Lower leg skin (tissue), 4 donors: ENCODE data around the gene RAD51B. TPM values are rescaled to one million over a fixed set of nuclear protein-coding genes. Genes with fewer than 3 reads are reported as not detected.

Source experiments
- DNase-seq, 2 donors: peaks; one replicate each; pipeline ENCODE4 v3.0.0-alpha.2; 2019; ENCODE audit warnings: low spot score in 2 of 2
- H3K4me3 ChIP-seq: fragments of 200-600 bp; sonication (generic); 2 replicates; pipeline ENCODE4 v1.5.1; 2017; ENCODE audit warnings: mild to moderate bottlenecking, low read depth; ENCODE audit not compliant: poor library complexity, severe bottlenecking
- CTCF ChIP-seq, 3 donors: fragments of 450-650 bp; IDR thresholded peaks; one replicate each; pipeline ENCODE4 v1.5.1; 2016; ENCODE audit warnings: antibody characterized with exemption in 3 of 3, mild to moderate bottlenecking in 3 of 3, moderate library complexity in 2 of 3
- POLR2A ChIP-seq, 2 donors: fragments of 450-650 bp; IDR thresholded peaks; one replicate each; pipeline ENCODE4 v1.6.1; 2016 to 2017; ENCODE audit warnings: antibody characterized with exemption in 2 of 2, mild to moderate bottlenecking in 1 of 2, moderate library complexity in 1 of 2
- WGBS, 2 donors: methylation state at CpG; one replicate each; pipeline ENCODE4 v1.1.5; 2018; 5-methylcytosine and 5-hydroxymethylcytosine counted together
- intact Hi-C: fragments of 100-400 bp; cut with DNase I; formaldehyde crosslinking; loops from one replicate; pipeline ENCODE4 v1.15.0; 2023; ENCODE audit warnings: low total_unique reads
- total RNA-seq, 4 donors: library from RNA; depleted of rRNA; stranded (reverse); fragments of >200 nt; gene quantifications; one replicate each; pipeline ENCODE4 v1.1.0, GENCODE V29; 2016

Gene RAD51B
- total RNA-seq, 4 donors from 2014 or later = 6.1 to 27.2 (median 13.6) TPM

- intact Hi-C loops = no loop called here
- no peak overlapping the region for H3K4me3 ChIP-seq
- TF ChIP-seq CTCF (IDR thresholded peaks at IDR 0.05) = no peak
- TF ChIP-seq POLR2A (IDR thresholded peaks at IDR 0.05) = no peak
- 80% methylated on average over 8 of the region's 8 CpGs for WGBS, 2 donors
- no peak for DNase-seq
Observed at GRCh38 chr14:68477461-68478085, 658.0 kb downstream of the RAD51B start.

- no peak for TF ChIP-seq POLR2A (IDR thresholded peaks at IDR 0.05)
- no peak for TF ChIP-seq CTCF (IDR thresholded peaks at IDR 0.05)
- DNase-seq = no peak
- intact Hi-C loops = no loop called here
- WGBS, 2 donors = 90 to 94% methylated on average over 3 of the region's 3 CpGs
- no peak overlapping the region for H3K4me3 ChIP-seq
Observed at GRCh38 chr14:68479247-68479646, 659.7 kb downstream of the RAD51B start.

- DNase-seq = no peak
- H3K4me3 ChIP-seq = no peak overlapping the region
- 68 to 89% methylated on average over 2 of the region's 2 CpGs for WGBS, 2 donors
- intact Hi-C loops = no loop called here
- no peak for TF ChIP-seq POLR2A (IDR thresholded peaks at IDR 0.05)
- TF ChIP-seq CTCF (IDR thresholded peaks at IDR 0.05) = no peak
Observed at GRCh38 chr14:68482018-68482417, 662.4 kb downstream of the RAD51B start.

- no peak overlapping the region for H3K4me3 ChIP-seq
- no peak for DNase-seq
- 91 to 94% methylated on average over 1 of the region's 1 CpG for WGBS, 2 donors
- TF ChIP-seq CTCF (IDR thresholded peaks at IDR 0.05) = no peak
- no peak for TF ChIP-seq POLR2A (IDR thresholded peaks at IDR 0.05)
- intact Hi-C loops = no loop called here
Observed at GRCh38 chr14:68482772-68483395, 663.3 kb downstream of the RAD51B start.

GRCh38 chr14:68486033-68486732, 666.6 kb downstream of the RAD51B start:
- intact Hi-C loops = no loop called here
- no peak for TF ChIP-seq POLR2A (IDR thresholded peaks at IDR 0.05)
- TF ChIP-seq CTCF (IDR thresholded peaks at IDR 0.05) = no peak
- 92 to 96% methylated on average over 7 of the region's 7 CpGs for WGBS, 2 donors
- DNase-seq = peak in 1 of 2 donors; percentile 39
- H3K4me3 ChIP-seq = no peak overlapping the region
